Measurements from ENCODE around the gene SEPHS1.

DNA sequence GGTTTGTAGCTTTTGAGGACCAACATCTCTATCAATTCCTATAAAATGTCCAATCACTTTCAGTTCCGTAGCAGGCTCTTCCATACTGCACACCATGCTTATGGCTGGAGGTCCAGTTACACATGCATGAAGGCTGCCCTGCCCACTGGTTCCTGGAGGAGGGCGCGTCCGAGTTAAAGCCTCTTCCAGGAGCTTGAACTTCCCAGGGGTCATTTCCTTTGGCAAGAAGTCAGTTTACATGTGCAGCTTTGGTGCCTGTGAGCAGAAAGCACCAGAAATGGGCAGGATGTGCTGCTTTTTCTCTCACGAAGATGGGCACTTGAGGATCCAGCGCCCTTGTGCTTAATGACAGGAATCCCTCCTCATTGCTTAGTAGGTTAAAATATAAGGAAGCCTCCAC lies 30.6 kb downstream of the SEPHS1 start:
- TF ChIP-seq, protein P1, sequence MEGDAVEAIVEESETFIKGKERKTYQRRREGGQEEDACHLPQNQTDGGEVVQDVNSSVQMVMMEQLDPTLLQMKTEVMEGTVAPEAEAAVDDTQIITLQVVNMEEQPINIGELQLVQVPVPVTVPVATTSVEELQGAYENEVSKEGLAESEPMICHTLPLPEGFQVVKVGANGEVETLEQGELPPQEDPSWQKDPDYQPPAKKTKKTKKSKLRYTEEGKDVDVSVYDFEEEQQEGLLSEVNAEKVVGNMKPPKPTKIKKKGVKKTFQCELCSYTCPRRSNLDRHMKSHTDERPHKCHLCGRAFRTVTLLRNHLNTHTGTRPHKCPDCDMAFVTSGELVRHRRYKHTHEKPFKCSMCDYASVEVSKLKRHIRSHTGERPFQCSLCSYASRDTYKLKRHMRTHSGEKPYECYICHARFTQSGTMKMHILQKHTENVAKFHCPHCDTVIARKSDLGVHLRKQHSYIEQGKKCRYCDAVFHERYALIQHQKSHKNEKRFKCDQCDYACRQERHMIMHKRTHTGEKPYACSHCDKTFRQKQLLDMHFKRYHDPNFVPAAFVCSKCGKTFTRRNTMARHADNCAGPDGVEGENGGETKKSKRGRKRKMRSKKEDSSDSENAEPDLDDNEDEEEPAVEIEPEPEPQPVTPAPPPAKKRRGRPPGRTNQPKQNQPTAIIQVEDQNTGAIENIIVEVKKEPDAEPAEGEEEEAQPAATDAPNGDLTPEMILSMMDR (IDR thresholded peaks at IDR 0.05), result no peak
- TF ChIP-seq EP300 (IDR thresholded peaks at IDR 0.05), result no peak
